Epithelial cell of esophagus (primary cell): ENCODE results near the gene CCL7.

Experiments
- DNase-seq: peaks from one replicate; pipeline ENCODE4 v3.0.0; 2010; ENCODE audit warnings: low read depth
- H3K4me3 ChIP-seq: 2 replicates; pipeline ENCODE4 v1.5.1; 2011; ENCODE audit warnings: mild to moderate bottlenecking, low read length, control low read depth
- TF ChIP-seq, protein P1 (sequence below): IDR thresholded peaks from 2 replicates; pipeline ENCODE4 v1.5.1; 2011; ENCODE audit warnings: low read depth, mild to moderate bottlenecking, low read length, control low read depth, inconsistent platforms; ENCODE audit not compliant: insufficient read depth; ENCODE audit errors: missing control alignments

Gene CCL7

DNA sequence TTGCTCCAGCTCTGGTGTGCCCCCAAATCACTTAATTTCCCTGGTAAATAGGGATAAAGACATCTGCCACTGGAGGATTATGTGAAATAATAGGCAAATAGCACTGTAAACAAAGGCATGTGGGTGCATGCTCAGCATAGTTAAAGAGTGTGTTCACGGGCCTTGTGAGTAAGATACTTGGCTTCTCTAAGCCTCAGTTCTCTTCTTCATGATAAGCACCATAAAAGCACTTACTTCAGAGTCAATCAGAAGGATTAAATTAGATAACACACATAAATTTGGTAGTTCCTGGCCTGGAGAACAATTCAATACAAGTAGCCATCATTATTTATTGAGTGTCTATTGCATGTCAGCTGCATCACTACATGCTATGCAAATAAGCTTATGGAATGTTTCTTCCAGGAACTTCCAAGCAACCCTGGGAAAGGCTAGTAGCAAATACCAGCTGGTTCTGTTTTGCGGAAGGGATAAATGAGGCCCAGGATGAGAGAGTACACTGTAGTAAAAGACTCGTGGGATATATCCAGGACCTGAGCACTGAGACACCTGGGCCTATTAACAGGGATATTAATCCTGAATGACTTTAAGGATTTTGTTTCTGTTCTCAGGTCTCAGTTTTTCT, 30.0 kb downstream of the CCL7 start:
- H3K4me3 ChIP-seq = no peak overlapping the region
- TF ChIP-seq, protein P1, sequence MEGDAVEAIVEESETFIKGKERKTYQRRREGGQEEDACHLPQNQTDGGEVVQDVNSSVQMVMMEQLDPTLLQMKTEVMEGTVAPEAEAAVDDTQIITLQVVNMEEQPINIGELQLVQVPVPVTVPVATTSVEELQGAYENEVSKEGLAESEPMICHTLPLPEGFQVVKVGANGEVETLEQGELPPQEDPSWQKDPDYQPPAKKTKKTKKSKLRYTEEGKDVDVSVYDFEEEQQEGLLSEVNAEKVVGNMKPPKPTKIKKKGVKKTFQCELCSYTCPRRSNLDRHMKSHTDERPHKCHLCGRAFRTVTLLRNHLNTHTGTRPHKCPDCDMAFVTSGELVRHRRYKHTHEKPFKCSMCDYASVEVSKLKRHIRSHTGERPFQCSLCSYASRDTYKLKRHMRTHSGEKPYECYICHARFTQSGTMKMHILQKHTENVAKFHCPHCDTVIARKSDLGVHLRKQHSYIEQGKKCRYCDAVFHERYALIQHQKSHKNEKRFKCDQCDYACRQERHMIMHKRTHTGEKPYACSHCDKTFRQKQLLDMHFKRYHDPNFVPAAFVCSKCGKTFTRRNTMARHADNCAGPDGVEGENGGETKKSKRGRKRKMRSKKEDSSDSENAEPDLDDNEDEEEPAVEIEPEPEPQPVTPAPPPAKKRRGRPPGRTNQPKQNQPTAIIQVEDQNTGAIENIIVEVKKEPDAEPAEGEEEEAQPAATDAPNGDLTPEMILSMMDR = no peak
- DNase-seq = peak; percentile 73

GRCh38 chr17:34300652-34301370, 30.8 kb downstream of the CCL7 start:
- peak; percentile 41 for DNase-seq
- TF ChIP-seq, protein P1 = no peak
- H3K4me3 ChIP-seq = no peak overlapping the region

DNA sequence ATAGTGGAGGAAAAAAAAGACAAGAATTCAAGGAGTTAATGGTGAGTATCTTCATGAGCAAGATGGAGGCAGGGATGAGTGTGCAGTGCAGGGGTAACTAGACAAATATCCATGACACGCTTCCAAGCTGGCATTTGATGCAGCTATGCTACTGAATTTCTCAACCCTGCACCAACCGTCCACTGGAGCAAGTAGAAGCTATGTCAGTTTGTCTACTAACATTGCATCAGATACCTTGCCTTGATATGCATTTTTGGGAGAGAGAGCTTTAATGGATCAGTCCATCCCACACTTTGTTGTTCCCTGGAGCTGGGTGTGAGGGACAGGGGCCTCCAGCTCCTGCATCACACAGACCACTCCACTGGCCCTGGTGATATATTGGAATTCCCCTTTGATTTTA, 32.0 kb downstream of the CCL7 start:
- H3K4me3 ChIP-seq = no peak overlapping the region
- DNase-seq = no peak
- TF ChIP-seq, protein P1 = no peak

DNA sequence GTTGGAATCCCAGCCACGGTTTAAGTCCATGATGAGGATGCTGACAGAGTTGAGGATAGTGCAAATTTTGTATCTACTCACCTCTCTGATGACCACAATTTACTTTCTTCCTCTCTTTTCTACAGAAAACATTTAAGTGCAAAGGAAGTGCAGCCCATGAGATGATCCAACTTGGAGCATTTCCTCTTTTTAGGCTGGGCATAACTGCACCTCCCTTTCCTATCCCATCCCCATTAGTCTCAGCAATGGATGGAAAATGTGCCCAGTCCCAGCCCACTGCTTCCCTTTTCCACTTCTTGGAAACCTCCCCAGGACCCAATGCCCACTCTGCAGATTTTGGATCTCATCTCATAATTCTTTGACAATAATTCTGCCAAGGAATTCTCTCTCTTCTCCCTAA, 32.6 kb downstream of the CCL7 start:
- TF ChIP-seq, protein P1 = no peak
- no peak overlapping the region for H3K4me3 ChIP-seq
- no peak for DNase-seq

DNA sequence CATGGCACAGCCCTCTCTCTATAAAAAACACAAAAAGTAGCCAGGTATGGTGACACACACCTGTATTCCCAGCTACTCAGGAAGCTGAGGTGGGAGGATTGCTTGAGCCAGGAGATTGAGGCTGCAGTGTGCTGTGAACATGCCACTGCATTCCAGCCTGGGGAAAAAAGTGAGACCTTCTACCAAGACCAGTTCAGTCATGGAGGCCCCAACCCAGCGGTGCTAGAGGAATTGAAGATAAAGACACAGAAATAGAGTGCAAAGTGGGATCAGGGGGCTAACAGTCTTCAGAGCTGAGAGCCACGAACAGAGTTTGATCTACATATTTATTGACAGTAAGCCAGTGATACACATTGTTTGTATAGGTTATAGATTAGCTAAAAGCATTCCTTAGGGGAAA, 33.6 kb downstream of the CCL7 start:
- H3K4me3 ChIP-seq = no peak overlapping the region
- no peak for DNase-seq
- TF ChIP-seq, protein P1 = no peak

DNA sequence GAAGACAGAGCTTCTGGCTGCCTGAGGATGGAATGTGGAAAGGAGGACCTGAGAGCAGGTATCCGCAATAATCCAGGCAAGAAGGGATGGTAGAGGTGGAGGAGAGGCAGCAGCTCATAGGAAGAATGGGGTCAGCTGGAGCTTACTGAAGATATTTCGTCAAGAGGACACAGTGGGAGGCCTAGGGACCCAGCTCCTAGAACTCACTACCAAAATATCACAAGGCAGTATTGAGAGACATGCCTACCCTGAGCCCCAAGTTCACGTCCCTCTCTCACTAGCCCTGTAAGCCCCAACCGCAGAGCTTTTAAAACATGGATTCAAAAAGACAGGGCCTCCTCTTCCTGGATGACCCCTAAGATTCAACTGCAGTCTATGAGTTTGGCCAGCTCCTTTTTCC, 35.0 kb downstream of the CCL7 start:
- H3K4me3 ChIP-seq = no peak overlapping the region
- TF ChIP-seq, protein P1 = no peak
- DNase-seq = no peak

- TF ChIP-seq, protein P1 = no peak
- DNase-seq = no peak
- H3K4me3 ChIP-seq = no peak overlapping the region
Measured at GRCh38 chr17:34305606-34306005, 35.6 kb downstream of the CCL7 start.
